HG03469 (cell line): ENCODE measurements around the gene SLC5A10.
"Not testable (repeated sequence)": the region's sequence is repeated elsewhere in the genome, so short reads cannot be mapped to it uniquely, and the experiment has no call there.

Experiments used
- ATAC-seq: cut with Tn5 transposase; IDR thresholded peaks from one replicate; pipeline ENCODE4 v1.9.1; 2021; ENCODE audit warnings: mild to moderate bottlenecking, moderate library complexity, moderate number of reproducible peaks; ENCODE audit not compliant: unreplicated experiment

Gene SLC5A10

DNA sequence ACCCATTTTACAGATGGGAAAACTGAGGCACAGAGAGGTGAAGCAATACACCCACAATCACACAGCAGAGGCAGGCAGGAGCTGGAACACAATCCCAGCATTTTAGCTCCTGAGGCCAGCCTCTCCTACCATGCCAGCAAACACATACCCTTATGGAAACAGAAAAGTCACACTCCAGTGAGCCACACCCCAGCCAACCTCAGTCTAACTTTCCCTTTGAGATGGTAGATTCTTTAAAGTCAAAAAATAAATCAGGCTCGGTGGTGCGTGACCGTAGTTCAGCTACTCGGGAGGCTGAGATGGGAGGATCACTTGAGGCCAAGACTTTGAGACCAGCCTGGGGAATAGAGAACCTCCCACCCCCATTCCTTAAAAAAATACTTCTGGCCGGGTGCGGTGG is 84.2 kb downstream of the SLC5A10 start:
- not testable (repeated sequence) for ATAC-seq

DNA sequence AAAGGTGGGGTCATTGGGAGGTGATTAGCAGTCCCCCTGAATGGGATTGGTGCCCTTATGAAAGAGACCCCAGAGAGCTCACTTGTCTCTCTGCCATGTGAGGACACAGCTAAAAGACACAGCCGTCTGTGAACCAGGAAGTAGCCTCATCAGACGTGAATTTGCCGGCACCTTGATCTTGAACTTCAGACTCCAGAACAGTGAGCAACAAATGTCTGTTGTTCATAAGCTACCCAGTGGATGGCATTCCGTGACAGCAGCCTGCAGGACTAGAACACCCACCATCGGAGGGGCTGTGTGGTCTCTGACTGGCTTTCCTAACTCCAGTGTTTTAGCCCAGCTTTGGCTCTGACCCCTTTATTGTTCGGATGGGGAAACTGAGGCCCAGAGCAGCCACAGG is 85.6 kb downstream of the SLC5A10 start:
- ATAC-seq: not testable (repeated sequence)

DNA sequence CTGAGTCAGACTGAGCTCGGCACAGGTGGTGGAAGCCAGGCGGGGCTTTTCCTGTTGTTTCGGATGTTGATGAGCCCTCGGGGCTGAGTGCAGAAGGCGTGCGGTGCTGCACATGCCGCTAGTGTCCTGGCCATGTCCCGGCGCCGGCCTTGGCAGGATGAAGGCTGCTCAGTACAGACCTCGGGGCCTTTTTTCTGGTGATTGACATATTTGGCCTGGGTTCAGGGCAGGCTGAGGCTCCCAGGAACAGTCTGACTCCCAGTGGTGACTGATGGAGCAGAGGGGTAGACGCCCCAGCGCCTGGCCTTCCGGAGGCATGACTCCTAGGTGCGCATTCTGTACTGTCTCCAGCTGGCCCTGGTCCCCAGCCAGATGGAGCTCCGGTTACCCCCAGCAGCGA is 86.0 kb downstream of the SLC5A10 start:
- not testable (repeated sequence) for ATAC-seq

DNA sequence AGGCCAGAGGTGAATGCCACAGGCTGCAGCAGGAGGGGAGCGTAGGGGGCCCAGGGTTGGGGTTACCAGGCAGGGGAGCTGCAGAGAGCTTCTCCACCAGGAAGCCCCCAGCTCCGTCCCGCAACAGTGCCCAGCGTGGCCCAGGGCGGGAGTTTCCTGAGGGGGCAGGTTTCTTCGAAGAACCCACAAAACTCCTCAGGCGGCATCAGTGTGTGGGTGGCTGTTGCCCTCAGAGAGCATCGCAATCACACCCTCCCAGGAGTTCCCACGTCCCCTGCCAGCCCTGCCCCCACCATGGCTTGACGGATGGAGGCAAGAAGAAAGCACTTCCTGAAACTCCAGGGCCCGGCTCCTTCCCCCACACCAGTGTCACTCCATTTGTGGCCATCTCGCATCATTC is 86.8 kb downstream of the SLC5A10 start:
- ATAC-seq: not testable (repeated sequence)

DNA sequence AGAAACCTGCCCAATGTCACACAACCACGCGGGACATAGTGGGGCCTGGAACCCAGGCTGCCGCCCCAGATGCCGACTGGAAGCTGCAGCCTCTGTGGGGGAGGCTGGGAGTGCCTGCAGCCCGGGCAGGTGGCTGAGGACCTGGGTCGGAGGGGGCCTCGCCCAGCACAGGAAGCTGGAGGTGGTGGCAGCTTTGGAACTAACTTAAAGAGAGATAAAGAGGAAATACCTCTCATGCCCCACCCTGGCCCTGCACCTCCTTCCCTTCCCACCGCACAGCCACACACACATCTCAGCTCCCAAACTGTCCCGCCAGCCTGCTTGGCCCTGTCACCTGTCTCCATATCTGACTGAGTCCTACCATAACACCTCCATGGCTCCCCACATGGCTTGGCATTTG is 88.4 kb downstream of the SLC5A10 start:
- ATAC-seq: not testable (repeated sequence)

DNA sequence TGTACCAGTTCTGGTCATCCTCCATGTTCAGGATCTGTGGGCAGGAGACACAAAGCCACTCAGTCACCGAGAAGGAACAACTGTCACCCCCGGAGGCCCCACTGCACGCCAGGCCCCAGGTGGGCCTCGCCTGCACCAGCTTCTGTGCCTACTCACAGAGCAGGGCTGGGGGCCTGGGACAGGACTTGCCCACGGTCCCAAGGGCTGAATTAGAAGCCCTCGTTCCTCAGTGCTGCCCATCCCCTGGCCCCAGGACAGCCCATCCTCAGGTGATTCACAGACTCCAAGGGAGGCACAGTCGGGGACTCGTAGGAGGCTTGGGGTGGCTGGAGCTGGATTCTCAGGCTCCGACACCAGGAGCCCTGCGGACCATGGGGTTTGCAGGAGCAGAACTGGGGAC is 89.9 kb downstream of the SLC5A10 start:
- not testable (repeated sequence) for ATAC-seq

DNA sequence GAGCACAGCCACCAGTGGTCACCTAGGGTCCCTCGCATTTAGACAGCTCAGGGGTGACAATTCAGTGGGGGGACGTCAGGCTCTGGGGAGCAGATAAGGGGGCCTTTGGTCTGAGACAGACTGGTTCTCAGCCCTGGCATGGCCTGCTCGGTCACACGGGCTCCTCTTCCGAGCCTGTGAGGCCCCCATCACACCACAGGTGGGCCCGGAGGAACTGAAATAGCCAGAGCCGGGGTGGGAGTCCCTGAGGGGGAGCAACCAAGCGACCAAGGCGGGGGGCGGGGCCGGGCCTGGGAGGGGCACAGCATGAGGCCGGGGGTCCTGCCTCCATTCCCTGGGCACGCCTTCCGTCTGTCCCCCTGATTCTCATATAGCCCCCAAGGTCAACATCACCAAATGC is 90.4 kb downstream of the SLC5A10 start:
- not testable (repeated sequence) for ATAC-seq

DNA sequence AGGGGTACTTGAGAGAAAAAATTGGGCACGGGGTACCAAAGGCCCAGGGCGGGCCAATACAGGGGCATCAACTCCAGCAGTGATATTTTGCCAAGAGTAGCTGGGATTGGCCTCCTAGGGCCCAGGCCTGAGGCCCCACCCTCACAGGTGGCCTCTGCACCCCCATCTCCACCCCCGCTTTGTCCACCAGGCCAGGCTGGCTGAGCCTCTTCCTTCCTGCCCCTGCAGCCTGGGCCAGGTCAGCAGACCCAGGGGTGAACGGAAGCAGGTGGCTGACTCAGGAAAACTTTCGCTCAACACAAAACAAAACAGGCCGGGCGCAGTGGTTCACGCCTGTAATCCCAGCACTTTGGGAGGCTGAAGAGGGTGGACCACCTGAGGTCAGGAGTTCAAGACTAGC is 91.1 kb downstream of the SLC5A10 start:
- ATAC-seq: not testable (repeated sequence)

DNA sequence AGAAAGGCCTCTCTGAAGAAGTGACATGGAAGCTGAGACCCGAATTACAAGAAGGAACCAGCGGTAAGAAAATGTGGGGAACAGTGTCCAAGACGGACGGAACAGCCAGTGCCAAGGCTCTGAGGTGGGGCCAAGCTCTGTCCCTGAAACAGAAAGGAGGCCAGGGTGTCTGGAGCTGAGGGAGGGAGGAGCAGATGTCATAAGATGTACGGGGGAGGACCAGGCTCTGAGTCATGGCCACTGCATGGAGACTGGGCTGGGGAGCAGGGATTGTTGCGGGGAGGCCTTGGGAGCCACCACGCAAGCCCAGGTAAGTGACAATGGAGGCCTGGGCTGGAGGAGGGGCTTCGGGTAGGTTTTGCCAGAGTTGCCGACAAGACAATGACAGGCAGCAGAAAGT is 92.7 kb downstream of the SLC5A10 start:
- not testable (repeated sequence) for ATAC-seq

DNA sequence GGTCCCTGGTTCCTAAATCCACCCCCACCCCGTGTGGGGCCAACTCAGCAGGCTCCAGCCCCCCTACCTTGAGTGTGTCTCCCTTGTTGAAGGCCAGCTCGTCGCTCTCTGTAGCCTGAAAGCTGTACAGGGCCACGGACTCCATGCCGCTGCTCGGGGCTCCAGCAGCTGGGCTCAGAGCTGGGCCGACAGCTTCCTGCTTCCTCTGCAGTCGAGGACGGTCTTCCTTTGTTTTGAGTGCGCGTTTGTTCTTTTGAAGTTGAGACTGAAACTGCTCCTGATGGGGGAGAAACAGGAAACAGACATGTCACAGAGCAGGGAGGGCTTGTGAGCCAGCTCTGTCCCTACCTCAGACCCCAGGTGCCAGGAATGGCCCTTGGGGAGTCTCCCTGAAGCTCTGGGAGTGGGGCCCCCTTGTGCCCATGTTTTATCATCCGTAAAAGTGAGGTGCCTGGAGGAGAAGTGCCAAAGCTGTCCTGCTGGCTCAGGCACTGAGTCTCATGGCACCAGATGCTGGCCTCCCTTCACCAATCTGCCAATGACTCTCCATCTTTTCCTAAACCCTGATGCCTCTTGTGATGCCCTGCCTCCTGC is 94.9 kb downstream of the SLC5A10 start, which contains the start of gene GRAP:
Gene GRAP, minus strand, starts transcription at position 176 of the 594 bp plus-strand sequence. Its CDS starts 31 bp downstream, at position 145.
- not testable (repeated sequence) for ATAC-seq

DNA sequence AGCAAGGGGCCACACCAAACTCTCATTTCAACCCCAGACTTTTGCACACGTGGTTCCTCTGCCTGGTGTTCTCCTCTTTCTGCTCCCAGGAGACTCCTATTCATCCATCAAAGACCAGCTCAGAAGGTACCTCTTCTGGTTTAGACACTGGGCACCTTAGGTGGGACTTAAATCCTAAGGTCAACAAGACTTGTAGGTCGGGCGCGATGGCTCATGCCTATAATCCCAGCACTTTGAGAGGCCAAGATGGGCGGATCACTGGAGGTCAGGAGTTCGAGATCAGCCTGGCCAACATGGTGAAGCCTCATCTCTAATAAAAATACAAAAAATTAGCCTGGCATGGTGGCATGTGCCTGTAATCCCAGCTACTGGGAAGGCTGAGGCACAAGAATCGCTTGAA is 95.5 kb downstream of the SLC5A10 start:
- ATAC-seq: not testable (repeated sequence)

DNA sequence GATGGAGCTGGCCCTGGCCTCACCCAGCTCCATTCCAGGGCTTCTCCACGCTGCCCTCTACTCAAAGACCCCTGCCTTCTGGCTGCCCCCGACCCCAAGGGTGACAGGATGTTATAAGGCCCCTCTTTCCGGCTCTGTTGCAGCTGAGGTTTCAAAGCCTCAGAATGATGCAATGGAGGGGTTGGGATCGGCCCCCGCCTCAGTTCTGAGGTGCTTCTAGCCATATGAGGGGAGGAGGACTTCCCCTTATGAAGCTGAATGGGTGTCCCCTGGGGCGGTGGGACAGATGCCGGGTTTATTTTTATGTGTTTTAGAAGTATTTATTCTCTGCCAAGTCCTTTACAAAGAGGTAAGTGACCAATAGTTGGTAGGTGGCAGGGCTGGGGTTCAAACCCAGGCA is 96.9 kb downstream of the SLC5A10 start:
- not testable (repeated sequence) for ATAC-seq

DNA sequence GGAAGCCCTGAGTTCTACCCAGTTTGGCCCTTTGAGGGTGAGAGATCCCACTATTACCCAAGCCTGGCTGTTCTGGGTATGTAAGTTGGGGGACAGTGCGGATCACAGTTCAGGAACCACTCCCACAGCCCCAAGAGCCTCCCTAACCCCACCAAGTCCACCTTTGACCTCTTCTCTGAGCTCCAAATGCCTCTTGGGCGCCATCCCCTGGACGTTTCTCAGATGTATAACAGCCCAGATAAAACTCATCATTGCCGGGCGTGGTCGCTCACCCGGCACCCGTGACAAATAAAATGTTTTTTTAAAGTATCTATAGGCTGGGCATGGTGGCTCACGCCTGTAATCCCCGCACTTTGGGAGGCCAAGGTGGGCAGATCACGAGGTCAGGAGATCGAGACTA is 103.5 kb downstream of the SLC5A10 start:
- not testable (repeated sequence) for ATAC-seq

DNA sequence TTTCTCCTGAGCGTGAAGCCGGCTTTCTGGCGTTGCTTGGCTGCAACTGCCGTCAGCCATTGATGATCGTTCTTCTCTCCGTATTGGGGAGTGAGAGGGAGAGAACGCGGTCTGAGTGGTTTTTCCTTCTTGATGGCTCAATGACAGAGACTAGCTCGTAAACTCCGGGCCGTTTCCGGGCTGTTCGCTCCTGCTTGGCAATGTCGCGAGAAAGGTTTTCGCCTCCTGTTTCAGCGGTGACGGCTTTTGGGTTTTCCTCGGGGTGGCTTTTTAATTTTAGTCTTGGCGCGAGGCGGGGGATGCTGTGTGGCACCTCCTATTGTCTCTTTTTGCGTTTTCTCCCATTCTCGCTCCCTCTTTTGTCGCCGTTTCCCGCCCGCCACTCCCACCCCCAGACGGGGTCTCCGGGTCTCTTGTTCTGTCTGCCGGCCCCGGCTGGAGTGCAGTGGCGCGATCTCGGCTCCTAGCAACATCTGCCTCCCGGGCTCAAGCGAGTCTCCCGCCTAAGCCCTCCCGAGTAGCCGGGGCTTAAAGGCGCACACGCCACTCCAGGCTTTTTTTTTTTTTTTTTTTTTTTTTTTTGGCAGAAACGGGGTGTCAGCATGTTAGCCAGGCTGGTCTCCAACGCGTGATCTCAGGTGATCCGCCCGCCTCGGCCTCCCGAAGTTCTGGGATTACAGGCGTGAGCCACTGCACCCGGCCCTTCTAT is 110.2 kb downstream of the SLC5A10 start:
- ATAC-seq: not testable (repeated sequence)

DNA sequence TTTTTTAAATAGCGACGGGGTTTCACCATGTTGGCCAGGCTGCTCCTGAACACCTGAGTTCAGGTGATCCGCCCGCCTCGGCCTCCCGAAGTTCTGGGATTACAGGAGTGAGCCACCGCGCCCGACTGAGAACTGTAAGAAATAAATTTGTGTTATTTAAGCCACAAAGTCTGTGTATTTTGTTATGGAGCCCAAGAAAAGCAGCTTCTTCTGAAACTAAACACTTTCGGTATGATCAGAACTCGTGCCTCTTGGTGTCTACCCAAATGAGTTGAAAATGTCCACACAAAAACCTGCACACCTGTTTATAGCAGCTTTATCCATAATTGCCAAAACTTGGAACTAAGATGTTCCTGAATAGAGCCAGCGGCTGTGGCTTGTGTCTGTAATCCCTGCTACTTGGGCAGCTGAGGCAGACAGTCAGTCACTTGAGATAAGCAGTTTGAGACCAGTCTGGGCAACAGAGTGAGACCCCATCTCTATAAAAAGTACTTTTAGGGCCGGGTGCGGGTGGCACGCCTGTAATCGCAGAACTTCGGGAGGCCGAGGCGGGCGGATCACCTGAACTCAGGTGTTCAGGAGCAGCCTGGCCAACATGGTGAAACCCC is 110.9 kb downstream of the SLC5A10 start:
- not testable (repeated sequence) for ATAC-seq

DNA sequence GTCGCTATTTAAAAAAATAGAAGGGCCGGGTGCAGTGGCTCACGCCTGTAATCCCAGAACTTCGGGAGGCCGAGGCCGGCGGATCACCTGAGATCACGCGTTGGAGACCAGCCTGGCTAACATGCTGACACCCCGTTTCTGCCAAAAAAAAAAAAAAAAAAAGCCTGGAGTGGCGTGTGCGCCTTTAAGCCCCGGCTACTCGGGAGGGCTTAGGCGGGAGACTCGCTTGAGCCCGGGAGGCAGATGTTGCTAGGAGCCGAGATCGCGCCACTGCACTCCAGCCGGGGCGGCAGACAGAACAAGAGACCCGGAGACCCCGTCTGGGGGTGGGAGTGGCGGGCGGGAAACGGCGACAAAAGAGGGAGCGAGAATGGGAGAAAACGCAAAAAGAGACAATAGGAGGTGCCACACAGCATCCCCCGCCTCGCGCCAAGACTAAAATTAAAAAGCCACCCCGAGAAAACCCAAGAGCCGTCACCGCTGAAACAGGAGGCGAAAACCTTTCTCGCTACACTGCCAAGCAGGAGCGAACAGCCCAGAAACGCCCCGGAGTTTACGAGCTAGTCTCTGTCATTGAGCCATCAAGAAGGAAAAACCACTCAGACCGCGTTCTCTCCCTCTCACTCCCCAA is 111.5 kb downstream of the SLC5A10 start:
- not testable (repeated sequence) for ATAC-seq

DNA sequence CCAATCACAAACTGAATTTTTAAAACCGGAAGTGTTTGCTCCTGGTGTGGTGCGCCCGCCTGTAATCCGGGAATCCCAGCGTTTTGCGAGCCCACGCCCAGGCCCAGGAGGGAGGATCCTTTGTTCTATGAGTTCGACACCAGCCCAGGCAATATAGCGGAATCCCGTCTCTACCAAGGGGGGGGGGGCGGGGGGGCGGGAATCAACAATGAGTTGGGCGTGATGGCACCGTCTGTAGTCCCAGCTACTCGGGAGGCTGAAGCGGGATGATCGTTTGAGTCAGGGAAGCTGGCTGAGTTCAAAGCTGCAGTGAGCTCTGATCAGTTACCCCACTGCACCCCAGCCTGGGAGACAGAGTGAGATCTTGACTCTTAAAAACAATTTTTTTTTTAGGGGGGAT is 112.4 kb downstream of the SLC5A10 start:
- ATAC-seq: not testable (repeated sequence)

DNA sequence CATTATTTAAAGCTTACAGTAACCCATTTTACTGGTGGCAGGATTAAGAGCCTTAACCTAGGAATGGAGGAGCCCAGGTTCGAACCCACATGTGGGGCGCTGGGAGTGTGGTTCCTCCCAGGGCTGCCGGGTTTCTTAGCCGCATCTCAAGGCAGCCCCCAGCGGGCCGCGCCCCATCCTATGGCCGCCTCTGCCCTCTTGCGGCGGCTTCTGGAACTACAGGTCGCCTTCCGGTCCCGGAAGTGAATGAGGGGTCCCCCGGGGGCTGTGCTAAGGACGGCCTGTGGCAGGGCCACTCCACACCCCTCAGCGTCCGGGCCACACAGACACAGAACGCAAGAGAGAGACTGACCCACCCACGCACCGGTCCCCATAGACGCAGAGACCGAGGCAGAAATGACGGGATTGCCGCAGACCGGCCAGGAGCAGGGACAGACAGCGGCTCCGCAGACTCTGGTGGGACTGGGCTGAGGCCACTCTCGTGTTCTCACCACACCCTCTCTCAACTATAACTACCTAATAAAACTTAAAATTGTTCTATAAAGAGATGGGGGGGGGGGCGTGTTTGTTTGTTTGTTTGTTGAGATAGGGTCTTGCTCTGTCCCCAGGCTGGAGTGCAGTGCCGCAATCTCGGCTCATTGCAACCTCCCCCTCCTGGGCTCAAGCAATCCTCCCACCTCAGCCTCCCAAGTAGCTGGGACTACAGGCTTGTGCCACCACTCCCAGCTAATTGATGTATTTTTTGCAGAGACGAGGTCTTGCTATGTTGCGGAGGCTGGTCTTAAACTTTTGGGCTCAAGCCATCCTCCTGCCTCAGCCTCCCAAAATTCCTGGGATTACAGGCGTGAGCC is 118.6 kb downstream of the SLC5A10 start:
- not testable (repeated sequence) for ATAC-seq
